GM18909 (cell line): ENCODE data around the gene OR1D5.
"Not testable (repeated sequence)": the region's sequence is repeated elsewhere in the genome, so short reads cannot be mapped to it uniquely, and the experiment has no call there.

Source experiments
- ATAC-seq: cut with Tn5 transposase; IDR thresholded peaks from one replicate; pipeline ENCODE4 v1.9.1; 2021; ENCODE audit warnings: mild to moderate bottlenecking; ENCODE audit not compliant: unreplicated experiment, poor library complexity

The OR1D5 gene

DNA sequence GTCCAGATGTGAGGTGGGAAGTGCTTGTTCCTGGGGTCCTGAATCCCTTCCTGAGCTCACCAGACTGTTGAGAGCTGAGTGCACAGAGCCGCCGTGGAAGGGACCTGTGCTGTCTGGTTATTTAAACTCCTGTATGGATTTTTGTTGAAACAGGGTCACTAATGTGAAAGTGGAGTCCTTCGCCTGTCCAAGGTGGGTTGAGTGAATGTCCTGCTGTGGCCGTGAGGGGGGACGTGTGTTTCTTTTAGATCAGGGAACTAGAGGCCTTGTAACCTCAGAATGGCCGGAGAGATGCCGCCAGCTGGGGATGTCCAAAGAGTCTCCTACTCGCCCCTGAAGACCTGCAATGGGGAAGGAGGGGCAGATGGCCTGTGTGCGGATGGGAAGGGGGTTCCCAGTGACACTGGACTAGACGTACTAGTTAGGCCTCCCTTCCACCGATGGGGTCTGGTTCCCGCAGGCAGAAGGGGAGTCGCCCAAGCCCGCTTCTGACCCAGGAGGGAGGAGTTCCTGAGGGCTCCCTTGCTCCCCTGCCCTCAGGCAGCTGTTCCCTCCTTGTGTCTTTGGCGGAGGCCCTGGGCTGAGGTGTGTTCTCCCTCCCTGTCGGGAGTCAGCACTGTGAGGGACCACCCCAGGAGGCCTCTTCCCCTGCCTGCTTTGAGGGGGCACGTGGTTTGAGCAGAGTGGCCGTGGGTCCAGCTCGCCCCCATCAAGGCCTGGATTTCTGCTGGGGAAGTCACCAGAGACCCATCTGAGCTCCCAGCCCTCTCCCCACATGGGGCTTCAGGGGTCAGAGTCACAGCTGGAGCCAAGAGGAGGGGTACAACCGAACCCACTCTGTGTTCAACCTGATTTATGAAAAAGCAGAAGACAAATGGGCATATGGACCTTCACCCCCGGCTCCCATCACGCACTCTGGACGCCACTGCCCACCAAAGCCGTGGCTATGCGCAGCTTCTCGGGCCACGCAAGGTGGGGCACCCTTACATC is 30.9 kb downstream of the OR1D5 start:
- ATAC-seq: no peak

DNA sequence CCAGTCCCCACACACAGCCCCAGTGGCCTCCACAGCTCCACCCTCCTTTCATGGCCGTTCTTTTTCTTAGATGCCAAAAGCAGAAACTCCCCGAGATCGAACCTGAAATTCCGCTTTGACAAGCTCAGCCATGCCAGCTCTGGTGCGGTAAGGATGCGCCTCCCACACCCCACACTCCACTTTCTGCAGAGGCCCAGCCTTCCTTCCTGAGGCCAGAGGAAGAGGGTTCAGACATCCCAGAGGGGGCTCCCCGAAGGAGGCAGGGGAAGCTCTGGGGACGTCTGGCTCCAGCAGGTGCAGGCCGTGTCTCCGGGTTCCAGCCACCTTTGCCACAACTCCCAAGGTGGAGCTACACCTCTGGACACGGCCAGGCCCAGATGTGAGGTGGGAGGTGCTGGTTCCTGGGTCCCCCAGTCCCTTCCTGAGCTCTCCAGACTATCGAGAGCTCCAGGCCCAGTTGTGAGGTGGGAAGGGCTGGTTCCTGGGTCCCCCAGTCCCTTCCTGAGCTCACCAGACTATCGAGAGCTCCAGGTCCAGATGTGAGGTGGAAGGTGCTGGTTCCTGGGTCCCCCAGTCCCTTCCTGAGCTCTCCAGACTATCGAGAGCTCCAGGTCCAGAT is 32.4 kb downstream of the OR1D5 start:
- ATAC-seq: not testable (repeated sequence)

DNA sequence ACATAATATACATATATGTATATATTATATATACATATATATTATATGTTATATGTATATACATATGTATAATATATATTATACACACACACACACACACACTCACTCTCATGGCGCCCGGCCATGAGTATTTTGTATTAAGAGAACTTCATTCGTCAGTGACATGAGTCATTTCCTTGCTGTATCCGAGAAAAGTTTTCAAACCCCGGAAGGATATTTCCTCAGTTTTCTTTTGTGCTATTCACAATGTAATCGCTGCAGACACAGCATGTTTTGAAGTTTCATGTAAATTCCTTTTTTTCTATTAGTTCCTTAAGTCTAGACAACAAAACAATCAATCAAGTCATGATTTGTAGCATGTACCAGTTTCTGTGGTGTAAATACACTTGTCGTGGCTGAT is 33.3 kb downstream of the OR1D5 start:
- no peak for ATAC-seq

DNA sequence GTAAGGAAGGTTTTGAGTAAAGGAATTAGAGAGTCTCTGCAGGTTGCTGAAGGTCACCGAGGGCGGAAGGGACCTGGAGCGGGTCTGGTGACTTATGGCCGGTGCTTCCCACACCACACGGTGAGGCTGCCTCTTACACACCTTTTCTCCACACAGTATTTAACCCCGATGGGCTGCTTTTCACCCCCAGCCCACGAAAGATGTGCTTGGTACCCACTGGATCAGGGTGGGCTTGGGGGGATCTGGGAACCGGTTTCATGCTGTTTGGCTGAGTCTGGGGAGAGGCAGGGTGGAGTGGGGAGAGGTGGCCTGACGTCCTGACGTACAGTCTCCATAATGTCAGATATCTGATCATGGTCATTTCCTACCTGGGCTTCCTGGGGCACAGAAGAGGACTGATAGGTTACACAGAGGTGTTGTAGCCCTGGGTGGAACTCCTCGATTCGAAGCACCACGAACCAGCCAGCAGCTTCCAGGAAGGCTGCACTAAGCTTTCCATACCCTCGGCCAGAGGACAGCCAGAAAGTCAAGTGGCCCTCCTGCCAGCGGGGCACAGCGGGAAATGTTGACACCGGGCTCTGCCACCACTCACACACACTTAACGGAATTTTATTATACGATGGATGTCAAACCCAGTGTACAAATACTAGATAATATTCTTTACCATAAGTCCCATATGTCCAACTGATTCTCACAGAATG is 34.0 kb downstream of the OR1D5 start:
- no peak for ATAC-seq

DNA sequence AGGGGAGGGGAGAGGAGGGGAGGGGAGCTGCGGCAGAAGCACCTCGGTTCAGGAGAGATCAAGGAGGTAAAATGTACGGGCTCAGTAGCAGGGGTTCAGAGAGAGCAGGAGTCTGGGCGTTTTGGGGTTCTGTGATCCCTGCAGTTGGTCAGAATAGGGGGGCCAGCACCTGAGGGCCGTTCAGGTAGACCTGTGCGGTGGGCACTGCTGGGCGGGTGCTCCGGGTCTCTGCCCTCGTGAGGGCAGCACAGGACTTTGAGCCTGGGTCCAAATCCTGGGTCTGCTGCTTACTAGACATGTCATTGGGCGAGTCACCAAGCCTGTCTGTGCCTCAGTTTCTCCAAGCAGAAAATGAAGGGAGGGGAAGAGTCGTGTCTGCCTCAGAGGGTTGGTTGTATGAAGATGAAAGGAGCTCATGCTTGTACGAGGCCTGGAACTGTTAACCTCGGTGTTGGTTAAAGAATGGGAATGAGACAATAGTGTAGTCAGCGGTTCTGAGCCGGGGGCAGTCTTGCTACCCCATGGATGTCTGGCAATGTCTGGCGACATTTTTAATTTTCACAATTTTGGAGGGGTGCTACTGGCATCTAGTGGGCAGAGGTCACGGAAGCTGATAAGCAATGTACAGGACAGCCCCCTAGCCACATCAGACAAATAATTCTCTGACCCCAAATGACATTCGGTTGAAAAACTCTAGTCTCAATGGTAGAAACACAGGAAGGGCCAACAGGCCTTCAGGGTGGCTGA is 35.4 kb downstream of the OR1D5 start:
- no peak for ATAC-seq

DNA sequence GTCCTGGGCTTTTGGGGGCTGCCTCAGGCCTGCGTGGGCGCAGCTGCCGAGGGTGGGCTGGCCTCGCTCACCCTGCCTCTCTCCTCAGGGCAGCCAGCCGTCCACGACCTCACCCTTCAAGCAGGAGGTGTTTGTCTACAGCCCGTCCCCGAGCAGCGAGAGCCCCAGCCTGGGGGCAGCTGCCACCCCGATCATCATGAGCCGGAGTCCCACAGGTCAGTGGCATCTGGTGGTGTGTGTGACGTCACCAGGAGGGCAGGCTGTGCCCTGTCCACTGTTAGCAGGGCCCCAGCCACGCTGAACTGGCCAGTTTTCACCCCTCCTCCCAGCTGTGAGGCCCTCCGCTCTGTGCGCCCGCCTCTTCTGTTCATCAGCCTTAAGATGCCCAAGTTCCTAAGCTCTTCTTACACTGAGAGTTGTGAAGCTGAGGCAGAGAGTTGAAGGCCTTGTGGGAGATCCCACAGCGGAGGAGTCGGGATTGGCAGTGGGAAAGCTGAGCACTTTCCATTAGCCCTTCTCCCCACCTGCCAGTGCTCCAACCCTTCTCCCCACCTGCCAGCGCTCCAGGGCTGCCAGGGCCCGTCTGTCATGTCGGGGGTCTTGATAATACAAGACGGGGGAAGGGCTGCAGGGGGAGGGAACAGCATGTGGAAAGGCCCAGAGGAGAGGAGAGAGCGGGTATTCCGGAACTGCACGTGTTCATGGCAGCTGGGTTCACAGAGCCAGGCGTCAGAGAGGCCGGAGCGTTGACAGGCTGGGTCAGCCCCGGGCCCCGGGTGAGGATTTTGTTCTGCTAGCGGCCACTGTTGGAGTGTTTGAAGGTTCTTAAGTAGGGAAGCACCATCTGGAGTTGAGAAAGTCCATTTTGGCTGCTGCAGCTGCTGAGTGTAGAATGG is 36.3 kb downstream of the OR1D5 start:
- no peak for ATAC-seq

DNA sequence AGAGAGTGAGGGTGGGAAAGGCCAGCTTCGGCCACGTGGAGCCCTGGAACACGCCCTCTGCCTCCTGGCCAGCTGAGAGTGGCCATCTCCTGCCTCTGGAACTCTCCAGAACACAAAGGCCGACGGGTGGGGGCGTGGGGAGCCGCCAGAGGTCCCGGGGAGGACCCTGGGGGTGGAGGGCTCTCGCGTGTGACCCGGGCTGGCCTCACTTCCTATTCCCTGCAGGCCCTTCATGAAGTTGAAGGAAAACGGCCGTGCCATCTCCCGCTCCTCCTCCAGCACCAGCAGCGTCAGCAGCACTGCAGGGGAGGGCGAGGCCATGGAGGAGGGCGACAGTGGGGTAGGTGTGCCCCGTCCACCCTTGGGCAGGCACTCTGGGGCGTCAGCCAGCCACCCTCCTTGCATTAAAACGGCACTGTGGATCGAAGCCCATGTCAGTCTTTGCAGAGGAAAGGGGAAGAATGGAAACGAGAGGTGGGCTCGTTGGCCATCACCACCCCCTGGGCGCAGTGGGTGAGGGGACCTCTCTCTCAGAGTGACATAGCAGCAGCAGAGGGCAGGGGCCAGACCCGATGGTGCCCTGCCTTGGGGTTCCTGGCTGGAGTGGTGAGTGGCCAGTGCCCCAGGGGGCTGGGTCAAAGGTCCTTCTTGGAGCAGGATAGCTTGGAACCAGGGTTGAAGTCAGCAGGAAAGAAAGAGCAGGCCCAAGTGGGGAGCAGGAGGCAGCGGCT is 37.1 kb downstream of the OR1D5 start:
- no peak for ATAC-seq

DNA sequence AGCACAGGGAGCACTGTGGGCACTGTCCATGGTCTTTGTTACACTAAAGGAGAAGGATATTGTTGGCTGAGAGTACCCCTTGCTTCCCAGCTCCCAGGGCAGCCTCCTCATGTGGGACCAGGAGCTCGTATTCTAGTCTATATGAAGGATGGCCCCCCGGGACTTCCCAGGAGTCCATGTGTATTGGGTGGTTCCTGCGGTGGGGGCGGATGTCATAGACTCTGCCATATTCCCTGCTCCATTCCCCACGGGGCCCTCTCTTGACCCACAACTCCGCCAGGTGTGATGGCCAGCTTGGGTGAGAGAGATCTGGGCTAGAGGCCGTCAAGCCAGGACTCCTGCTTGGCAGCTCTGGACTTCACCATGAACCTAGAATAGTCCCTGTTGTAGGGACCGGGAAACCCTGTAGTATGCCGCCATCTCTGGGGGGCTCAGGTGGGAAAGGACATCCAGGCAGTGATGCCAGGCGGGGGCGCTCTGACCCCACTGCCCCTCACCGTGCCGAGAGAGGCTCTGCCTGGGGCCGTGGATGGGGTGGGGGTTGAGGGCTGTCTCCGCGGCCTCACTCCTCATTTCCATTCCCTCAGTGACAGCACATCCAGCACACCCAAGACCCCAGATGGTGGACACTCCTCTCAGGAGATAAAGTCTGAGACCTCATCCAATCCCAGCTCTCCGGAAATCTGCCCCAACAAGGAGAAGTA is 37.8 kb downstream of the OR1D5 start:
- ATAC-seq: no peak

DNA sequence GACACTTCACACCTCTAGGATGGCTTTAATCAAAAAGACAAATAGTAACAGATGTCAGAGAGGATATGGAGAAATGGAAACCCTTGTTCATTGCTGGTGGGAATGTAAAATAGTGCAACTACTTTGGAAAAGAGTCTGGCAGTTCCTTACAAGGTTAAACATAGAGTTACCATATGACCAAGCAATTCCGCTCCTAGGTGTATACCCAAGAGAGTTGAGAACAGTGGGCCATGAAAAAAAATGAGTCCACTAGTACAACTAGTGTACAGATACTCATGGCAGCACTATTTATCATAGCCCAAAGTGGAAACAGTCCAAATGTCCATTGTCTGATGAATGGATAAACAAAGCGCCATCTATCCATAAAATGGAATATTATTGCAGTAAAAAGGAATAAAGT is 39.1 kb downstream of the OR1D5 start:
- ATAC-seq: no peak

DNA sequence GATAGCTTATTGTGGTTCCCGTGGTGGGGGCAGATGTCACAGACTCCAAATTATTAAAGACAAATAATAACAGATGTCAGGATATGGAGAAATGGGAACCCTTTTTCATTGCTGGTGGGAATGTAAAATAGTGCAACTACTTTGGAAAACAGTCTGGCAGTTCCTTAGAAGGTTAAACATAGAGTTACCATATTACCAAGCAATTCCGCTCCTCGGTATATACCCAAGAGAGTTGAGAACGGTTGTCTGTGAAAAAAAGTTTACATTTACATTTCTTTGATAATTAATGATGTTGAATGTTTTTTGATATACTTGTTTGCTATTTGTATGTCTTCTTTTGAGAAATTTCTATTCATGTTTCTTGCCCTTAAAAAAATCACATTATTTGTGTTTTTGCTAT is 41.2 kb downstream of the OR1D5 start:
- no peak for ATAC-seq

DNA sequence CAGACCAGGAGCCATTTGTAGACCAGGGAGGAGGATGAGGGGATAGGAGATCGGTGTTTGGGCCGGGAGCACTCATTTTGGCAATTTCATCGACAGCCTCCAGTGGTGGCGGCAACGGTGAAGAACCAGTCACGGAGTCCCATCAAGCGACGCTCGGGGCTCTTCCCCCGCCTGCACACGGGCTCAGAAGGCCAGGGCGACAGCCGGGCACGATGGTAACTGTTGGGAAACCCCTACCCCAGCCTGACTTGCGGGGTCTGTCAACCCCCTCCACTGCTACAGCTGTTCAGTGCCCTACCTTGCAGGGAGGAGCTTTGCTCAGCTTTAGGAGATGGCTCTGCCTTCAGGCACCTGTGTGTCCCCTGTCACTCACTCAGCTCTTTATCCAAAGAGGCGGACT is 43.0 kb downstream of the OR1D5 start:
- no peak for ATAC-seq

DNA sequence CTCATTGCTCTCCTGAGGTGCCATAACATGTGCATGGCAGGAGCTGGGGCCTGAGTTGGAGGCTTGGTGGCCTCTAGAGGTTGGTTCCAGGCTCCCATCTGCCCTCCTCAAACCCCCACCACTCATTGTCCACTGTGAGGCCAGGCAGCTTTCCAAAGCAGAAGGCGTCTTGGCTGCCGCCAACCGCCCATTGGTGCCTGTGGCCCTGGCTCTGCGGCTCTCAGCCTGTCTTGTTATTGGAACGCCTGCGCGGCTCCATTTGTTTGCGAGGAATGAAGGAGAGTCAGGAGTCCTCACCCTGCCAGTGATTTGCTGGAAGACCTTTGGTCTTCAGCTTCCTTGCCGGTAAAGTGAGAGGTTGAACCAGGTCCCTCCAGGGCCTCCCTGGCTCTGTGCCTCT is 43.6 kb downstream of the OR1D5 start:
- no peak for ATAC-seq

DNA sequence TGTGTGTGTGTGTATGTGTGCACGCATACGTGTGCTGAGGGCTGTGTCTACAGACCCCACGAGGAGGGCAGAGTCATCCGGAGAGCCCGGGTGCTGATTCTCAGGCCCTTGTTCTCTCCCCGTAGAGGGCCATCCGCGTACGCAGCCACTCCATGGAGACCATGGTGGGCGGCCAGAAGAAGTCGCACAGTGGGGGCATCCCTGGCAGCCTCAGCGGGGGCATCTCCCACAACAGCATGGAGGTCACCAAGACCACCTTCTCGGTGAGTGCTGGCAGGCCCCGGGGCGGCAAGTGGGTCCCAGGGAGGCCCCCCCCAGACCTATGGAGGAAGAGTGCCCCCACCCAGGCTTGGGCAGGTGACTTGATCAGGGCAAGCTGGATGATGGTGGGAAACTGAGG is 45.5 kb downstream of the OR1D5 start:
- no peak for ATAC-seq

DNA sequence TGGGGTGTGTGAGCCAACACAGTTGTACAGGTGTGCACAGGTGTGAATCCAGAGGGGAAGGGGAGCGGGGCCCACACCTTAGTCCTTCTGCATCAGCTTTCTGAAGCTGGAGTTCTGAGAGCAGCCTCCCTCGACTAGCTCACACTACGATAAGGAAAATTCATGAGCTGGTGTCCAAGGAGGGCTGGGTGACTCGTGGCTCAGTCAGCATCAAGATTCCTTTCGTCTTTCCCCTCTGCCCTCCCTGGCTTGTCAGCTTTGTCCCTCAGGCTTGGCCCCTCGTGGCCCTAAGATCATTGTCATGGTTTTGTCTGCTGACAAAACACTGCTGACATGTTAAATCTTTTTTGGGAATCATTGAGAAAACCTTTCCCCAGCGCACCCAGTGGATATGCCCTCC is 47.5 kb downstream of the OR1D5 start:
- no peak for ATAC-seq

DNA sequence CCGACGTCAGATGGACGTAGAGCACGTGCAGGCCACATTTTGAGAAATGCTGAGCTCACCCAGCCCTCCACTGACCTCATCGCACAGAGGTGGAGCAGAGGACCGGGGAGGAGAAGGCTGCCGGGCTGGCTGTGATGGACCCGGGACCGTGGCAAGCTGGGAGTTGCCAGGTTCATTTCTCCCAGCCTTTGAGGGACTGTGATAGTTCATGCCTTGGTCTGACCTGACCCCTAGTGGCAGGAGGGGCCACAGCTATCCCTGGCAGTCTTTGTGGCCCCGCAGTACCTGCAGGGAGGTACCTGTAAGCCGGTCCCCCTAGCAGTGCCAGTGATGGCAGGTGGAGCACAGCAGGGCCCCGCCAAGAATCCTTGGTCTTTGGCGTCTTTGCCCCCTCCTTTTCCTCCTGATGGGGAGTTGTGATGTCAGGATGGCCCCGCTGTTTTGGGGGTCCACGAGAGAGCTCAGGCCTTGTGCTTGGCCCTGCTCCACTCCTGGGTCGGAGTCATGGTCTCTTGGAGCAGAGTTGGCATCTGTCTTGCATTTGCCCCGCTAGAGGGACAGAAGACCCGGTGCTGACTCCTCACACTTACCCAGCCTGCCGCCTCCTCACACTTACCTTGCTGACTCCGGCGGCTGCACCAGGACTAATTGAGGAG is 50.4 kb downstream of the OR1D5 start:
- no peak for ATAC-seq
